HT1080 (cell line): Measurements from ENCODE around the gene ADA. TPM values are rescaled to one million over a fixed set of nuclear protein-coding genes. Genes with fewer than 3 reads are reported as not detected.

ENCODE experiments used
- DNase-seq: peaks from one replicate; pipeline ENCODE4 v3.0.0-alpha.2; 2015; ENCODE audit warnings: low read depth
- total RNA-seq: library from RNA; depleted of rRNA; stranded (reverse); fragments of >200 nt; shearing (Covaris generic); gene quantifications from 2 replicates; pipeline ENCODE4 v1.2.3, GENCODE V29; 2014; rRNA removed

Gene ADA
- total RNA-seq, 1 experiment from 2014 or later: 10.3 TPM

- peak; percentile 82 for DNase-seq
Observed at GRCh38 chr20:44582311-44583025, 69.0 kb downstream of the ADA start, which contains the start of gene PKIG. PKIG (plus strand) TSS chr20:44582579; CDS start chr20:44614557, 31,978 bp downstream.

- no peak for DNase-seq
Observed at GRCh38 chr20:44581515-44581914, 70.0 kb downstream of the ADA start.

GRCh38 chr20:44580581-44581268 lies 70.8 kb downstream of the ADA start:
- DNase-seq: no peak

GRCh38 chr20:44579313-44580081 lies 72.0 kb downstream of the ADA start:
- DNase-seq: no peak

- peak; percentile 55 for DNase-seq
Observed at GRCh38 chr20:44576297-44576696, 75.2 kb downstream of the ADA start.

GRCh38 chr20:44574372-44574771 lies 77.1 kb downstream of the ADA start:
- DNase-seq: no peak

GRCh38 chr20:44573501-44573869 lies 78.0 kb downstream of the ADA start:
- DNase-seq: no peak

GRCh38 chr20:44572551-44573500 lies 78.7 kb downstream of the ADA start:
- peak; percentile 83 for DNase-seq

- no peak for DNase-seq
Observed at GRCh38 chr20:44571362-44571988, 80.0 kb downstream of the ADA start.

GRCh38 chr20:44570367-44570766 lies 81.1 kb downstream of the ADA start:
- DNase-seq: no peak

Other genes starting within 250 kb of the ADA start
- 7.6 and 10.7 TPM in 2 replicates for gene TTPAL, start 175.8 kb downstream of the ADA start, total RNA-seq
- gene SERINC3, start 129.6 kb downstream of the ADA start, total RNA-seq: 61.5 and 90.1 TPM in 2 replicates
- 18.2 and 19.2 TPM in 2 replicates for gene PKIG, start 69.1 kb downstream of the ADA start, total RNA-seq
- gene CCN5, start 63.7 kb upstream of the ADA start, total RNA-seq: not detected in 2 replicates
- not detected in 2 replicates for gene KCNK15, start 94.2 kb upstream of the ADA start, total RNA-seq
- not detected in 2 replicates for gene RIMS4, start 158.8 kb upstream of the ADA start, total RNA-seq
- gene YWHAB, start 234.0 kb upstream of the ADA start, total RNA-seq: 78.0 and 139 TPM in 2 replicates